ENCODE data around the gene TMEM141. TPM values are rescaled to one million over a fixed set of nuclear protein-coding genes. Genes with fewer than 3 reads are reported as not detected.

The TMEM141 gene
- total and polyA plus RNA-seq, 2 of the 8 experiments (the other 6 are each of a cell fraction or from before 2014, with no cell fraction given): 51.1 to 137 TPM

DNA sequence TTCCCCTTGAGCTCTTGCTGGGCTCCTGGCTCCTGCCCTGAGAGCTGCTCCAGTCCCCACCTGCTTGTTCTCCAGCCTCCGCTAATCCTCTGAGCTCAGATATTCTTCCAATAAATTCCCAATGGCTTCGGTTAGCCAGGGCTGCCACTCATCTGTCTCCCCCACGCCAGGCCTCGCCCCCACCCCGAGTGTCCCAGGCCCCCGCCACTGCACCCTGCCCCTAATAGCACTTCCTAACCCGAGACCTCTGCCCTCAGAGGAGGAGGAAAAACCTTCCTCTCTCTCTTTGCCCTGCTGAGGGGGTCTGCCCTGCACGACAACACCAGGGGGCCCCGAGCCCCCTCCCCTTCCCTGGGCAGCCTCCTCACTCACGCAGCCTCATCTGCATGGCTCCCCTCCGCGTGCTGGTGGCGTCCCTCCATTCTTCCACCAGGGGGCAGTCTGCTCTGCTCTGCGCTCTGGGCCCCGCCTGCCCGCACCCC, 21.4 kb upstream of the TMEM141 start:
- H3K9ac ChIP-seq (replicated peaks in 1 of 4; ENCODE audit: extremely low read depth in 1 of 4, low read depth in 3 of 4, low read length in 3 of 4): no peak overlapping the region
- H3K4me1 ChIP-seq (replicated peaks in 1 of 4; ENCODE audit: control insufficient read depth in 3 of 4, insufficient read depth in 4 of 4, low read length in 3 of 4): no peaks in the 10 kb centered on the region
- no peak overlapping the region for H2BK15ac ChIP-seq (ENCODE audit: low read length)
- H3K79me1 ChIP-seq (ENCODE audit: low read depth, low read length): no peaks in the 10 kb centered on the region
- DNase-seq (ENCODE audit: low read depth in 1 of 2, low spot score in 2 of 2) (peak in 1 of 2 experiments; percentile 88), FAIRE-seq (no peak)
- H3K36me3 ChIP-seq (ENCODE audit: control insufficient read depth in 2 of 4, insufficient read depth in 4 of 4, low read length in 3 of 4): no peaks in the 10 kb centered on the region
- no peak overlapping the region for H3K23ac ChIP-seq (ENCODE audit: insufficient read length)
- peak overlapping the region in 2 of 4 experiments; percentile 20 to 56; a peak in 3 of 8 replicates for H3K4me3 ChIP-seq (ENCODE audit: extremely low read depth in 1 of 4, insufficient read depth in 2 of 4, low read depth in 3 of 4, low read length in 4 of 4)
- H2BK5ac ChIP-seq (ENCODE audit: low read depth, low read length): no peak overlapping the region
- POLR2A ChIA-PET (ENCODE audit: partially characterized antibody): interaction anchor here (1.8 kb wide), 1 partner anchor 42 kb away, joined by 10 read pairs; no protein-coding TSS in a partner anchor
- no peak overlapping the region for H2BK120ac ChIP-seq (replicated peaks; ENCODE audit: low read depth, low read length)
- no peak overlapping the region for H3K56ac ChIP-seq (replicated peaks; ENCODE audit: insufficient read length, low read depth, low read length)
- no peak overlapping the region for H4K5ac ChIP-seq (ENCODE audit: insufficient read length, low read depth, low read length)
- no peak overlapping the region for H3K27ac ChIP-seq (ENCODE audit: low read depth, low read length)
- peak overlapping the region; percentile 19; the same call in 1 of the 2 replicates for H3K18ac ChIP-seq (ENCODE audit: extremely low read depth, low read length)
- H2AFZ ChIP-seq (ENCODE audit: low read length): no peak overlapping the region
- H3K9me3 ChIP-seq (ENCODE audit: insufficient read depth in 2 of 2, low read depth in 1 of 2, low read length in 1 of 2): peaks cover 0 to 7% of the 10 kb centered on the region in 2 experiments
- H3K4ac ChIP-seq (replicated peaks; ENCODE audit: insufficient read length, low read depth, low read length): no peak overlapping the region
- no peak overlapping the region for H2BK12ac ChIP-seq (ENCODE audit: low read depth, low read length)
- no peak overlapping the region for H2AK5ac ChIP-seq (ENCODE audit: low read depth, low read length)
- no peak overlapping the region; the same call in 1 of the 2 replicates for H4K8ac ChIP-seq (ENCODE audit: extremely low read depth, insufficient read depth, low read length)
- H3K79me2 ChIP-seq (ENCODE audit: control insufficient read depth in 1 of 2, insufficient read depth in 2 of 2, low read length in 2 of 2): no peaks in the 10 kb centered on the region
- H2BK20ac ChIP-seq (ENCODE audit: low read length): no peak overlapping the region
- H3K27me3 ChIP-seq (replicated peaks in 1 of 4; ENCODE audit: control insufficient read depth in 3 of 4, extremely low read depth in 1 of 4, insufficient read depth in 3 of 4, low read length in 3 of 4): no peaks in the 10 kb centered on the region
- no peak overlapping the region for H4K91ac ChIP-seq (replicated peaks; ENCODE audit: insufficient read length, low read length)
- H4K20me1 ChIP-seq (replicated peaks in 1 of 2; ENCODE audit: control insufficient read depth in 1 of 2, insufficient read depth in 2 of 2, low read length in 2 of 2): no peaks in the 10 kb centered on the region
- CTCF ChIA-PET (ENCODE audit: partially characterized antibody): interaction anchor here (0.6 to 9.6 kb wide), 15 partner anchors 9 to 223 kb away, joined by 3 to 88 read pairs (median 5); partner anchors contain the start of genes LCN8 and TMEM141
- peak overlapping the region; percentile 1 to 67; a peak in 3 of 4 replicates for H3K4me2 ChIP-seq (ENCODE audit: insufficient read depth in 1 of 2, low read depth in 2 of 2, low read length in 2 of 2)
- WGBS, 2 experiments (ENCODE audit: extremely low coverage in 1 of 2, insufficient coverage in 1 of 2, insufficient read length in 1 of 2, insufficient replicate concordance in 2 of 2, low coverage in 1 of 2, low lambda C conversion rate in 2 of 2, missing lambda C conversion rate in 1 of 2): 14% methylated on average over 7 of the region's 16 CpGs; no CpG with 5 or more reads in 1 of the 2 experiments
- H3K14ac ChIP-seq (ENCODE audit: insufficient read length): no peak overlapping the region
- H3K23me2 ChIP-seq (ENCODE audit: low read depth, low read length): no peaks in the 10 kb centered on the region
- TF ChIP-seq, protein P1, sequence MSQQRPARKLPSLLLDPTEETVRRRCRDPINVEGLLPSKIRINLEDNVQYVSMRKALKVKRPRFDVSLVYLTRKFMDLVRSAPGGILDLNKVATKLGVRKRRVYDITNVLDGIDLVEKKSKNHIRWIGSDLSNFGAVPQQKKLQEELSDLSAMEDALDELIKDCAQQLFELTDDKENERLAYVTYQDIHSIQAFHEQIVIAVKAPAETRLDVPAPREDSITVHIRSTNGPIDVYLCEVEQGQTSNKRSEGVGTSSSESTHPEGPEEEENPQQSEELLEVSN (IDR thresholded peaks at IDR 0.05): no peak
- TF ChIP-seq PHF8 (conservative IDR thresholded peaks at IDR 0.05; ENCODE audit: low read depth, low read length): no peak
- TF ChIP-seq CTBP2 (IDR thresholded peaks at IDR 0.05; ENCODE audit: borderline replicate concordance, insufficient read depth, insufficient read length, low read length): no peak
- TF ChIP-seq JUND (IDR thresholded peaks at IDR 0.05; ENCODE audit: low read length): no peak
- TF ChIP-seq RAD21 (IDR thresholded peaks at IDR 0.05 in 1 of 2, conservative IDR thresholded peaks at IDR 0.05 in 1 of 2; ENCODE audit: low read depth in 2 of 2, low read length in 2 of 2): peak in 1 of 2 experiments; percentile 11; a peak in 2 of 4 replicates
- TF ChIP-seq HDAC6 (IDR thresholded peaks at IDR 0.05; ENCODE audit: low read depth, low read length): no peak
- TF ChIP-seq GTF2F1 (IDR thresholded peaks at IDR 0.05; ENCODE audit: borderline replicate concordance, low read depth, low read length): no peak
- no peak for TF ChIP-seq MAFK (IDR thresholded peaks at IDR 0.05; ENCODE audit: low read depth, low read length)
- no peak for TF ChIP-seq TAF1 (IDR thresholded peaks at IDR 0.05; ENCODE audit: low read depth, low read length)
- TF ChIP-seq CBX8 (IDR thresholded peaks at IDR 0.05; ENCODE audit: borderline replicate concordance, low read depth, low read length): no peak
- peak; percentile 58; the same call in 1 of the 2 replicates for TF ChIP-seq GABPA (IDR thresholded peaks at IDR 0.05; ENCODE audit: borderline replicate concordance, insufficient read depth, low read length)
- TF ChIP-seq RFX5 (IDR thresholded peaks at IDR 0.05; ENCODE audit: borderline replicate concordance, low read depth, low read length): no peak

Measured in H1 (cell line).